ENCODE results near the gene GRIK3.

- TF ChIP-seq CTCF (IDR thresholded peaks at IDR 0.05; ENCODE audit: low read depth, low read length, missing input control) = no peak
- TF ChIP-seq REST (IDR thresholded peaks at IDR 0.05) = no peak
- TF ChIP-seq TAF1 (conservative IDR thresholded peaks at IDR 0.05) = no peak
- no peak for TF ChIP-seq ATF3 (IDR thresholded peaks at IDR 0.05)
- TF ChIP-seq RAD21 (IDR thresholded peaks at IDR 0.05) = no peak
- no peak for TF ChIP-seq YY1 (IDR thresholded peaks at IDR 0.05)
- TF ChIP-seq FOXA2 (IDR thresholded peaks at IDR 0.05) = no peak
- no peak for TF ChIP-seq SP1 (IDR thresholded peaks at IDR 0.05)
- no peak for TF ChIP-seq GABPA (IDR thresholded peaks at IDR 0.05 in 1 of 2, conservative IDR thresholded peaks at IDR 0.05 in 1 of 2)
- no peak for TF ChIP-seq JUND (IDR thresholded peaks at IDR 0.05)
- no peak for TF ChIP-seq EGR1 (IDR thresholded peaks at IDR 0.05; ENCODE audit: low read depth in 2 of 2)
- no peak for TF ChIP-seq RXRA (IDR thresholded peaks at IDR 0.05)
- TF ChIP-seq HNF4G (IDR thresholded peaks at IDR 0.05) = no peak
- no peak for TF ChIP-seq HNF4A (conservative IDR thresholded peaks at IDR 0.05)
Observed at GRCh38 chr1:36802018-36802417, 232.3 kb downstream of the GRIK3 start.

Measured in liver (tissue), 3 donors.